ENCODE data around the gene PIK3R5.

Gene PIK3R5, protein sequence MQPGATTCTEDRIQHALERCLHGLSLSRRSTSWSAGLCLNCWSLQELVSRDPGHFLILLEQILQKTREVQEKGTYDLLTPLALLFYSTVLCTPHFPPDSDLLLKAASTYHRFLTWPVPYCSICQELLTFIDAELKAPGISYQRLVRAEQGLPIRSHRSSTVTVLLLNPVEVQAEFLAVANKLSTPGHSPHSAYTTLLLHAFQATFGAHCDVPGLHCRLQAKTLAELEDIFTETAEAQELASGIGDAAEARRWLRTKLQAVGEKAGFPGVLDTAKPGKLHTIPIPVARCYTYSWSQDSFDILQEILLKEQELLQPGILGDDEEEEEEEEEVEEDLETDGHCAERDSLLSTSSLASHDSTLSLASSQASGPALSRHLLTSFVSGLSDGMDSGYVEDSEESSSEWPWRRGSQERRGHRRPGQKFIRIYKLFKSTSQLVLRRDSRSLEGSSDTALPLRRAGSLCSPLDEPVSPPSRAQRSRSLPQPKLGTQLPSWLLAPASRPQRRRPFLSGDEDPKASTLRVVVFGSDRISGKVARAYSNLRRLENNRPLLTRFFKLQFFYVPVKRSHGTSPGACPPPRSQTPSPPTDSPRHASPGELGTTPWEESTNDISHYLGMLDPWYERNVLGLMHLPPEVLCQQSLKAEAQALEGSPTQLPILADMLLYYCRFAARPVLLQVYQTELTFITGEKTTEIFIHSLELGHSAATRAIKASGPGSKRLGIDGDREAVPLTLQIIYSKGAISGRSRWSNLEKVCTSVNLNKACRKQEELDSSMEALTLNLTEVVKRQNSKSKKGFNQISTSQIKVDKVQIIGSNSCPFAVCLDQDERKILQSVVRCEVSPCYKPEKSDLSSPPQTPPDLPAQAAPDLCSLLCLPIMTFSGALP

DNA sequence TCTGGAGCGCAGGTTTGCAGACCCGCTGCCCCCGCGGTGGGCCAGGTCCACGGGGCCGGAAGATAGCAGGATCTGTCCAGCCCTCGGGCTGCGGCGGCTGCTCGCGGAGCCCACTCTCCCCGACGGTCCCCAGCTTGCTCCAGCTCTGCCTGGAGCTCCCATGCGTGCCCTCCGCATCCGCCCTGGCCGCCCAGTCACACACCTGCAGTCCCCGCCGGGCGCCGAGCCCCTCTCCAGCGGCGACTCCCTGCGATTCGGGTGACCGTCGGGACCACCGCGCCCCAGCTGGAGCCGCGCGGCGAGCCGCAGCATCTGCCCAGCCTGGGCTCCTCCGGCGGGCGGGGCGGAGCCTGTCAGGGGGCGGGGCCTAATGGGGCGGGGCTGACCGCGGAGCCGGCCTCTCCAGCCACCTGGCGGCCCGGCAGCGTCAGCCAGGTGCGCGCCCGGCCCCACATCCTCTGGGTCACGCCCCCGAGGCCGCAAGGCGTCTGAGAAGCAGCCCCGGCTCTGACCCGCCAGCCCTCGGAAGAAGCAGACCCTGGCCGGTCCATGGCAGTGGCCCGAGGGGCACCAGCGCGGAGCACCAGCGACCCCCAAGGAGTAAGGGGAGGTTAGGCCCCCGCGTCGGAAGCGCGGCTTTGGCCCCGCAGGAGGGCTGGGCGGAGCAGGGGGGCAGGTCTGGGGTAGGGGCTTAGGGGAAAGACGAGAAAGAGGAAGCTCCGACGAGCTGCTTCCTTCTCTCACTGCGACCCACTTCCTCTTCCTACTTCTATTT lies at the start of gene PIK3R5:
Gene PIK3R5, minus strand, starts transcription at position 314 of the 775 bp plus-strand sequence. CDS start 54,213 bp downstream, outside the sequence.
- TF ChIP-seq, protein P1, sequence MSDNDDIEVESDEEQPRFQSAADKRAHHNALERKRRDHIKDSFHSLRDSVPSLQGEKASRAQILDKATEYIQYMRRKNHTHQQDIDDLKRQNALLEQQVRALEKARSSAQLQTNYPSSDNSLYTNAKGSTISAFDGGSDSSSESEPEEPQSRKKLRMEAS (IDR thresholded peaks at IDR 0.05) = no peak
- TF ChIP-seq ZBTB7A (IDR thresholded peaks at IDR 0.05; ENCODE audit: low read depth) = peak; percentile 55; the same call in 1 of the 2 replicates
- TF ChIP-seq CEBPB (IDR thresholded peaks at IDR 0.05) = no peak
- no peak for TF ChIP-seq FOXM1 (IDR thresholded peaks at IDR 0.05; ENCODE audit: borderline replicate concordance, low read depth)

DNA sequence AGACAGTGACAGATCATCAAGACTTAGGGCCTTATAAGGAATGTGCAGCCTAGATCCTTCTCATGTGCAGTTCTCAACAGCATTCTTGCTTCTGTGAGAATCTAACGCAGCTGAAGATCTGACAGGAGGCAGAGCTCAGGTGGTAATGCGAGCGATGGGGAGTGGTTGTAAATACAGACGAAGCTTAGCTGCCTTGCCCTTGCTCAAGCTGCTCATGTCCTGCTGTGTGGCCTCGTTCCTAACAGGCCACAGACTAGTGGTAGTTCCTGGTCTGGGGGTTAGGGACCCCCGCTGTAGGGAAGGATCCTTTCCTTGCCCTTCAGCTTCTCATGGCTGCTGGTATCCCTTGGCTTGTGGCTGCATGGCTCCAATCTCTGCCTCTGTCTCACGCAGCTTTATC lies 45.5 kb upstream of the PIK3R5 start:
- no peak for TF ChIP-seq CEBPB (IDR thresholded peaks at IDR 0.05)
- no peak for TF ChIP-seq TCF12 (IDR thresholded peaks at IDR 0.05; ENCODE audit: low read depth)
- TF ChIP-seq YY1 (IDR thresholded peaks at IDR 0.05; ENCODE audit: low read depth) = no peak
- no peak for TF ChIP-seq CREB1 (IDR thresholded peaks at IDR 0.05; ENCODE audit: low read depth)
- TF ChIP-seq TAF1 (IDR thresholded peaks at IDR 0.05; ENCODE audit: low read depth) = no peak
- no peak for TF ChIP-seq ZBTB7A (IDR thresholded peaks at IDR 0.05; ENCODE audit: low read depth)
- TF ChIP-seq EP300 (IDR thresholded peaks at IDR 0.05; ENCODE audit: borderline replicate concordance) = no peak
- TF ChIP-seq, protein P2, sequence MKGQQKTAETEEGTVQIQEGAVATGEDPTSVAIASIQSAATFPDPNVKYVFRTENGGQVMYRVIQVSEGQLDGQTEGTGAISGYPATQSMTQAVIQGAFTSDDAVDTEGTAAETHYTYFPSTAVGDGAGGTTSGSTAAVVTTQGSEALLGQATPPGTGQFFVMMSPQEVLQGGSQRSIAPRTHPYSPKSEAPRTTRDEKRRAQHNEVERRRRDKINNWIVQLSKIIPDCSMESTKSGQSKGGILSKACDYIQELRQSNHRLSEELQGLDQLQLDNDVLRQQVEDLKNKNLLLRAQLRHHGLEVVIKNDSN (IDR thresholded peaks at IDR 0.05) = no peak
- TF ChIP-seq RAD21 (IDR thresholded peaks at IDR 0.05; ENCODE audit: low read depth) = no peak
- TF ChIP-seq NFIC (IDR thresholded peaks at IDR 0.05) = no peak
- no peak for TF ChIP-seq EGR1 (IDR thresholded peaks at IDR 0.05)
- no peak for TF ChIP-seq TEAD4 (IDR thresholded peaks at IDR 0.05)
- no peak for TF ChIP-seq FOXM1 (IDR thresholded peaks at IDR 0.05; ENCODE audit: borderline replicate concordance, low read depth)
- TF ChIP-seq, protein P1 (IDR thresholded peaks at IDR 0.05) = no peak
- TF ChIP-seq, protein P3, sequence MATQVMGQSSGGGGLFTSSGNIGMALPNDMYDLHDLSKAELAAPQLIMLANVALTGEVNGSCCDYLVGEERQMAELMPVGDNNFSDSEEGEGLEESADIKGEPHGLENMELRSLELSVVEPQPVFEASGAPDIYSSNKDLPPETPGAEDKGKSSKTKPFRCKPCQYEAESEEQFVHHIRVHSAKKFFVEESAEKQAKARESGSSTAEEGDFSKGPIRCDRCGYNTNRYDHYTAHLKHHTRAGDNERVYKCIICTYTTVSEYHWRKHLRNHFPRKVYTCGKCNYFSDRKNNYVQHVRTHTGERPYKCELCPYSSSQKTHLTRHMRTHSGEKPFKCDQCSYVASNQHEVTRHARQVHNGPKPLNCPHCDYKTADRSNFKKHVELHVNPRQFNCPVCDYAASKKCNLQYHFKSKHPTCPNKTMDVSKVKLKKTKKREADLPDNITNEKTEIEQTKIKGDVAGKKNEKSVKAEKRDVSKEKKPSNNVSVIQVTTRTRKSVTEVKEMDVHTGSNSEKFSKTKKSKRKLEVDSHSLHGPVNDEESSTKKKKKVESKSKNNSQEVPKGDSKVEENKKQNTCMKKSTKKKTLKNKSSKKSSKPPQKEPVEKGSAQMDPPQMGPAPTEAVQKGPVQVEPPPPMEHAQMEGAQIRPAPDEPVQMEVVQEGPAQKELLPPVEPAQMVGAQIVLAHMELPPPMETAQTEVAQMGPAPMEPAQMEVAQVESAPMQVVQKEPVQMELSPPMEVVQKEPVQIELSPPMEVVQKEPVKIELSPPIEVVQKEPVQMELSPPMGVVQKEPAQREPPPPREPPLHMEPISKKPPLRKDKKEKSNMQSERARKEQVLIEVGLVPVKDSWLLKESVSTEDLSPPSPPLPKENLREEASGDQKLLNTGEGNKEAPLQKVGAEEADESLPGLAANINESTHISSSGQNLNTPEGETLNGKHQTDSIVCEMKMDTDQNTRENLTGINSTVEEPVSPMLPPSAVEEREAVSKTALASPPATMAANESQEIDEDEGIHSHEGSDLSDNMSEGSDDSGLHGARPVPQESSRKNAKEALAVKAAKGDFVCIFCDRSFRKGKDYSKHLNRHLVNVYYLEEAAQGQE (IDR thresholded peaks at IDR 0.05; ENCODE audit: low read depth) = no peak

DNA sequence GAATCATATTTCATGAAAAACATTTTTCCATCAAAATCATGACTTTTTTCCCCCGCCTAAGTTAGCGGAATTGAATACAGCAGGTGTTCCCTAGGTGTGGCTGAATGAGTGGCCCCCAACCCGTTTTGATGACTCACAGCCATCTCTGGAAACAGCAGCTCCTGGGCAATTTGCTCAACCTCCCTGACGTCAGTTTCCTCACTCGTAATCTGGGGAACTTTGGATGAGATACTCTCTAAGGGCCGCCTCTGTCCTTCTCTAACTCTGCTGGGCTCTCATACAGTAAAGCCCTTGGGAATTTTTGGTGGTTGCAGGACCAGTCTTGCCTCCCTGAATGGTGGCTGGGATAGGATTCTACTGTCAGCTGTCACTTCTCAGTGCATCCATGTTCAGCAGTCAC lies 44.2 kb upstream of the PIK3R5 start:
- TF ChIP-seq, protein P3 (IDR thresholded peaks at IDR 0.05; ENCODE audit: low read depth) = no peak
- TF ChIP-seq ZBTB7A (IDR thresholded peaks at IDR 0.05; ENCODE audit: low read depth) (no peak), TEAD4 (IDR thresholded peaks at IDR 0.05) (no peak), NFIC (IDR thresholded peaks at IDR 0.05) (no peak), TAF1 (IDR thresholded peaks at IDR 0.05; ENCODE audit: low read depth) (no peak)

DNA sequence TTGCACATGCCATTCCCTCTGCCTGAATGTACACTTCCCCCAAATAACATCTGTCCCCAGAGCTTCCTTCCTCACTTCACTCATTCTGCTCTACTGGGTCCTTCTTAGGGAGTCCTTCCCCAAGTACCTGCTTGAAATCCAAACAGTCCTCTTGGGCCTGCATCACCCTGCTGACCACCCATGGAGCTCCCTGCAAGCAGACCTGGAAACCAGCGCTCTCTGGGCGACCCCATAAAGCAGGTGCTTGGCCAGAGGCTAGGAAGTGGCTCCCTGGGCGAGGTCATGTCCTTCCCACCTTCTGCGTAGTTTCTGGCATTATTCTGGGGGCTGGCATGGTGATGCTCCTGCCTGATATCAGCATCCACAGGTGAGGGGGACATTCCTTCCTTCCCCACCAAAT lies 43.6 kb upstream of the PIK3R5 start:
- TF ChIP-seq CEBPB (IDR thresholded peaks at IDR 0.05) (no peak), EGR1 (IDR thresholded peaks at IDR 0.05) (no peak), RAD21 (IDR thresholded peaks at IDR 0.05; ENCODE audit: low read depth) (no peak), TAF1 (IDR thresholded peaks at IDR 0.05; ENCODE audit: low read depth) (no peak), TEAD4 (IDR thresholded peaks at IDR 0.05) (no peak), YY1 (IDR thresholded peaks at IDR 0.05; ENCODE audit: low read depth) (no peak), CREB1 (IDR thresholded peaks at IDR 0.05; ENCODE audit: low read depth) (no peak), FOXM1 (IDR thresholded peaks at IDR 0.05; ENCODE audit: borderline replicate concordance, low read depth) (no peak), TCF12 (IDR thresholded peaks at IDR 0.05; ENCODE audit: low read depth) (no peak), ZBTB7A (IDR thresholded peaks at IDR 0.05; ENCODE audit: low read depth) (no peak), EP300 (IDR thresholded peaks at IDR 0.05; ENCODE audit: borderline replicate concordance) (no peak), NFIC (IDR thresholded peaks at IDR 0.05) (no peak)
- TF ChIP-seq, protein P3 (IDR thresholded peaks at IDR 0.05; ENCODE audit: low read depth) = no peak
- TF ChIP-seq, protein P2 (IDR thresholded peaks at IDR 0.05) = no peak
- TF ChIP-seq, protein P1 (IDR thresholded peaks at IDR 0.05) = no peak

Measured in Ishikawa (cell line).